Measurements from ENCODE around the gene APBB2.

DNA sequence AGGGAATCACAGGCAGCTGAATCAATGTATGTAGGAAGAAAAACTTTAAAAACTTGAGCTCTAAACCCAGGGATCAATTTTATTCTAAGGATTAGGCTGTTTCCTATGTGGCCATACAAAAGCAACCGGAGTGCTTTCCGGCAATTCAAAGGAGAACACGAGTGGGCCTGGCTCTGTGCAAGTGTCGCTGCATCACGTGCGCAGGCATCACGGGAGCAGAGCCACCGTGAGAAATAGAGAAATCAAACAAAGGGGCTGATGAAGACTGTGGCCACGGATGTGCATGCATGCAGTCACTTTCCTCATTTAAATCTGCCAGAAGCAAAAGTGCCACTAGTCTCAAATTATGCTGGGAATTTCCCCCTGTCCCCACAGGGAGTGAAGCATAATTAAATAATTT lies 267.7 kb downstream of the APBB2 start:
- no peak for TF ChIP-seq POLR2A (IDR thresholded peaks at IDR 0.05)
- TF ChIP-seq, protein P1, sequence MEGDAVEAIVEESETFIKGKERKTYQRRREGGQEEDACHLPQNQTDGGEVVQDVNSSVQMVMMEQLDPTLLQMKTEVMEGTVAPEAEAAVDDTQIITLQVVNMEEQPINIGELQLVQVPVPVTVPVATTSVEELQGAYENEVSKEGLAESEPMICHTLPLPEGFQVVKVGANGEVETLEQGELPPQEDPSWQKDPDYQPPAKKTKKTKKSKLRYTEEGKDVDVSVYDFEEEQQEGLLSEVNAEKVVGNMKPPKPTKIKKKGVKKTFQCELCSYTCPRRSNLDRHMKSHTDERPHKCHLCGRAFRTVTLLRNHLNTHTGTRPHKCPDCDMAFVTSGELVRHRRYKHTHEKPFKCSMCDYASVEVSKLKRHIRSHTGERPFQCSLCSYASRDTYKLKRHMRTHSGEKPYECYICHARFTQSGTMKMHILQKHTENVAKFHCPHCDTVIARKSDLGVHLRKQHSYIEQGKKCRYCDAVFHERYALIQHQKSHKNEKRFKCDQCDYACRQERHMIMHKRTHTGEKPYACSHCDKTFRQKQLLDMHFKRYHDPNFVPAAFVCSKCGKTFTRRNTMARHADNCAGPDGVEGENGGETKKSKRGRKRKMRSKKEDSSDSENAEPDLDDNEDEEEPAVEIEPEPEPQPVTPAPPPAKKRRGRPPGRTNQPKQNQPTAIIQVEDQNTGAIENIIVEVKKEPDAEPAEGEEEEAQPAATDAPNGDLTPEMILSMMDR (IDR thresholded peaks at IDR 0.05): no peak

Measured in heart left ventricle (tissue), 13 donors.